Panc1 (cell line): Measurements from ENCODE around the gene TACC2. TPM values are rescaled to one million over a fixed set of nuclear protein-coding genes. Genes with fewer than 3 reads are reported as not detected.
A peak's percentile ranks its signal among the peaks of the same experiment; 100 is the strongest.
"Not testable (repeated sequence)": the region's sequence is repeated elsewhere in the genome, so short reads cannot be mapped to it uniquely, and the experiment has no call there.

Source experiments
- ATAC-seq: fragments of 200-7000 bp; cut with Tn5 transposase; 2 replicates; pipeline ENCODE4 v1.9.1; 2020; ENCODE audit warnings: mild to moderate bottlenecking, moderate library complexity
- BruUV-seq: library from RNA; stranded (reverse); fragments of 400-500 nt; replicated peaks from 2 replicates; lab custom pipeline; 2021; lab: Mats Ljungman, UMichigan
- CTCF ChIA-PET: fragments of 300-600 bp; sonication (Branson Sonifier 250); formaldehyde crosslinking; loops from one replicate; lab custom pipeline; 2022; ENCODE audit warnings: antibody characterized with exemption; lab: Charles Lee
- POLR2A ChIA-PET: fragments of 300-600 bp; sonication (Branson Sonifier 250); formaldehyde crosslinking; loops from one replicate; lab custom pipeline; 2022; ENCODE audit warnings: antibody characterized with exemption; lab: Charles Lee
- DNase-seq: peaks from one replicate; pipeline ENCODE4 v3.0.0-alpha.2; 2010; ENCODE audit warnings: low read depth, low spot score
- H3K27ac ChIP-seq: 2 replicates; pipeline ENCODE4 v1.5.1; 2011; ENCODE audit warnings: mild to moderate bottlenecking, low read length, inconsistent platforms
- H3K27me3 ChIP-seq: fragments of 200-500 bp; sonication (Bioruptor generic); 2 replicates; pipeline ENCODE4 v1.6.0; 2014; ENCODE audit warnings: low read length, inconsistent platforms; ENCODE audit not compliant: control insufficient read depth, insufficient read depth
- H3K36me3 ChIP-seq: fragments of 200-500 bp; sonication (Bioruptor generic); 2 replicates; pipeline ENCODE4 v1.5.1; 2014; ENCODE audit warnings: inconsistent platforms, mild to moderate bottlenecking, low read length, moderate library complexity; ENCODE audit not compliant: control insufficient read depth, insufficient read depth
- H3K4me1 ChIP-seq: 2 replicates; pipeline ENCODE4 v1.5.1; 2011; ENCODE audit warnings: inconsistent platforms, mild to moderate bottlenecking, low read length, moderate library complexity; ENCODE audit not compliant: control insufficient read depth, insufficient read depth
- H3K4me3 ChIP-seq, 2 experiments: 2 replicates each; pipeline ENCODE4 v1.5.1; 2011 to 2012; ENCODE audit warnings: low read depth in 2 of 2, low read length in 2 of 2, mild to moderate bottlenecking in 2 of 2, inconsistent platforms in 1 of 2, moderate library complexity in 1 of 2
- H3K9me3 ChIP-seq: fragments of 200-500 bp; sonication (Bioruptor generic); 2 replicates; pipeline ENCODE4 v1.5.1; 2014; ENCODE audit warnings: low read depth, mild to moderate bottlenecking, inconsistent platforms, low read length, moderate library complexity; ENCODE audit not compliant: control insufficient read depth, insufficient read depth
- CTCF ChIP-seq: fragments of 450-650 bp; IDR thresholded peaks from 2 replicates; pipeline ENCODE4 v1.5.1; 2017; ENCODE audit warnings: mild to moderate bottlenecking
- POLR2AphosphoS5 ChIP-seq: IDR thresholded peaks from 2 replicates; pipeline ENCODE4 v1.6.1; 2012; ENCODE audit warnings: mild to moderate bottlenecking, low read depth, low read length, moderate library complexity
- SIN3A ChIP-seq: IDR thresholded peaks from 2 replicates; pipeline ENCODE4 v1.6.1; 2012; ENCODE audit warnings: low read depth, mild to moderate bottlenecking, low read length, moderate library complexity, borderline replicate concordance; ENCODE audit not compliant: insufficient read depth
- TCF7L2 ChIP-seq: IDR thresholded peaks from 2 replicates; pipeline ENCODE4 v1.6.1; 2011; ENCODE audit warnings: mild to moderate bottlenecking, low read depth, low read length, inconsistent platforms
- in situ Hi-C: cut with HindIII; loops from 2 replicates; pipeline ENCODE4 v1.10.0; 2016; ENCODE audit warnings: low sequenced_read_pairs, low pct_unique_long_range_greater_than_20kb
- intact Hi-C: fragments of 100-400 bp; cut with micrococcal nuclease; formaldehyde crosslinking; loops from one replicate; pipeline ENCODE4 v1.10.0; 2022; ENCODE audit not compliant: unreplicated experiment
- total RNA-seq: library from RNA; stranded (reverse); gene quantifications from one replicate; pipeline ENCODE4 v1.2.1, GENCODE V29; 2021; ENCODE audit not compliant: unreplicated experiment
- TF ChIP-seq, protein P1 (sequence below), 2 experiments: IDR thresholded peaks; 2 replicates each; pipeline ENCODE4 v1.6.1; 2011 to 2012; ENCODE audit warnings: low read depth in 2 of 2, control low read depth in 1 of 2, low read length in 1 of 2, mild to moderate bottlenecking in 1 of 2, moderate library complexity in 1 of 2; ENCODE audit not compliant: insufficient read depth in 1 of 2

The TACC2 gene
- total RNA-seq, 1 experiment from 2014 or later = 133 TPM

- no peaks in the 10 kb centered on the region for H3K9me3 ChIP-seq
- TF ChIP-seq, protein P1, sequence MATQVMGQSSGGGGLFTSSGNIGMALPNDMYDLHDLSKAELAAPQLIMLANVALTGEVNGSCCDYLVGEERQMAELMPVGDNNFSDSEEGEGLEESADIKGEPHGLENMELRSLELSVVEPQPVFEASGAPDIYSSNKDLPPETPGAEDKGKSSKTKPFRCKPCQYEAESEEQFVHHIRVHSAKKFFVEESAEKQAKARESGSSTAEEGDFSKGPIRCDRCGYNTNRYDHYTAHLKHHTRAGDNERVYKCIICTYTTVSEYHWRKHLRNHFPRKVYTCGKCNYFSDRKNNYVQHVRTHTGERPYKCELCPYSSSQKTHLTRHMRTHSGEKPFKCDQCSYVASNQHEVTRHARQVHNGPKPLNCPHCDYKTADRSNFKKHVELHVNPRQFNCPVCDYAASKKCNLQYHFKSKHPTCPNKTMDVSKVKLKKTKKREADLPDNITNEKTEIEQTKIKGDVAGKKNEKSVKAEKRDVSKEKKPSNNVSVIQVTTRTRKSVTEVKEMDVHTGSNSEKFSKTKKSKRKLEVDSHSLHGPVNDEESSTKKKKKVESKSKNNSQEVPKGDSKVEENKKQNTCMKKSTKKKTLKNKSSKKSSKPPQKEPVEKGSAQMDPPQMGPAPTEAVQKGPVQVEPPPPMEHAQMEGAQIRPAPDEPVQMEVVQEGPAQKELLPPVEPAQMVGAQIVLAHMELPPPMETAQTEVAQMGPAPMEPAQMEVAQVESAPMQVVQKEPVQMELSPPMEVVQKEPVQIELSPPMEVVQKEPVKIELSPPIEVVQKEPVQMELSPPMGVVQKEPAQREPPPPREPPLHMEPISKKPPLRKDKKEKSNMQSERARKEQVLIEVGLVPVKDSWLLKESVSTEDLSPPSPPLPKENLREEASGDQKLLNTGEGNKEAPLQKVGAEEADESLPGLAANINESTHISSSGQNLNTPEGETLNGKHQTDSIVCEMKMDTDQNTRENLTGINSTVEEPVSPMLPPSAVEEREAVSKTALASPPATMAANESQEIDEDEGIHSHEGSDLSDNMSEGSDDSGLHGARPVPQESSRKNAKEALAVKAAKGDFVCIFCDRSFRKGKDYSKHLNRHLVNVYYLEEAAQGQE (IDR thresholded peaks at IDR 0.05; ENCODE audit: insufficient read depth in 1 of 2, low read depth in 2 of 2, low read length in 1 of 2) = no peak
- TF ChIP-seq POLR2AphosphoS5 (no peak), SIN3A (no peak), CTCF (no peak), TCF7L2 (no peak)
- no peaks in the 10 kb centered on the region for H3K36me3 ChIP-seq
- POLR2A ChIA-PET = no interaction called here
- intact Hi-C loops (no loop called here), in situ Hi-C loops (no loop called here)
- peak overlapping the region; percentile 23; the same call in 1 of the 2 replicates for H3K27ac ChIP-seq
- DNase-seq = no peak
- no peaks in the 10 kb centered on the region; the same call in 1 of the 2 replicates for H3K4me1 ChIP-seq
- H3K27me3 ChIP-seq = no peaks in the 10 kb centered on the region
- no peak for ATAC-seq
- CTCF ChIA-PET = no interaction called here
- peak overlapping the region; percentile 8 to 13 for H3K4me3 ChIP-seq
- no TSS peak for BruUV-seq
Measured at GRCh38 chr10:121990015-121990677, 1.2 kb downstream of the TACC2 start.

DNA sequence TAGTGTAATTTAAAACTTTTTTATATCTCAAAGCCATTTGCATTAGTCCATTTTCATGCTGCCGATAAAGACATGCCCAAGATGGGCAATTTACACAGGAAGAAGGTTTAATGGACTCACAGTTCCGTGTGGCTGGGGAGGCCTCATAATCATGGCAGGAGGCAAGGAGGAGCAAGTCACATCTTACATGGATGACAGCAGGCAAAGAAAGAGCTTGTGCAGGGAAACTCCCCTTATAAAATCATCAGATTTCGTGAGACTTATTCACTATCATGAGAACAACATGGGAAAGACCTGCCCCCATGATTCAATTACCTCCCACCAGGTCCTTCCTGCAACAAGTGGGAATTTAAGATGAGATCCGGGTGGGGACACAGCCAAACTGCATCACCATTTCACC, 2.8 kb downstream of the TACC2 start:
- CTCF ChIA-PET, H3K4me3 ChIP-seq, H3K27me3 ChIP-seq, in situ Hi-C loops, POLR2A ChIA-PET, H3K9me3 ChIP-seq, ATAC-seq, H3K27ac ChIP-seq, intact Hi-C loops, H3K4me1 ChIP-seq, DNase-seq, BruUV-seq, H3K36me3 ChIP-seq: not testable (repeated sequence)

GRCh38 chr10:121994429-121994941, 5.5 kb downstream of the TACC2 start:
- DNase-seq (no peak), ATAC-seq (no peak)
- BruUV-seq = no TSS peak
- Histone ChIP-seq H3K4me1 (no peaks in the 10 kb centered on the region; the same call in 1 of the 2 replicates), H3K27ac (no peak overlapping the region), H3K4me3 (no peak overlapping the region), H3K27me3 (no peaks in the 10 kb centered on the region), H3K36me3 (no peaks in the 10 kb centered on the region), H3K9me3 (no peaks in the 10 kb centered on the region)
- intact Hi-C loops = no loop called here
- in situ Hi-C loops = no loop called here
- ChIA-PET CTCF (no interaction called here), POLR2A (interaction anchor here (0.7 kb wide), 1 partner anchor 83 kb away, joined by 3 read pairs; no protein-coding TSS in a partner anchor)
- TF ChIP-seq POLR2AphosphoS5 (no peak), SIN3A (no peak), TCF7L2 (no peak), CTCF (no peak)
- TF ChIP-seq, protein P1 (IDR thresholded peaks at IDR 0.05; ENCODE audit: insufficient read depth in 1 of 2, low read depth in 2 of 2, low read length in 1 of 2) = no peak
